Panc1 (cell line): Measurements from ENCODE around the gene MRPL10. TPM values are rescaled to one million over a fixed set of nuclear protein-coding genes. Genes with fewer than 3 reads are reported as not detected.

Experiments used
- ATAC-seq: fragments of 200-7000 bp; cut with Tn5 transposase; 2 replicates; pipeline ENCODE4 v1.9.1; 2020; ENCODE audit warnings: mild to moderate bottlenecking, moderate library complexity
- BruUV-seq: library from RNA; stranded (reverse); fragments of 400-500 nt; replicated peaks from 2 replicates; lab custom pipeline; 2021; lab: Mats Ljungman, UMichigan
- CTCF ChIA-PET: fragments of 300-600 bp; sonication (Branson Sonifier 250); formaldehyde crosslinking; loops from one replicate; lab custom pipeline; 2022; ENCODE audit warnings: antibody characterized with exemption; lab: Charles Lee
- POLR2A ChIA-PET: fragments of 300-600 bp; sonication (Branson Sonifier 250); formaldehyde crosslinking; loops from one replicate; lab custom pipeline; 2022; ENCODE audit warnings: antibody characterized with exemption; lab: Charles Lee
- DNase-seq: peaks from one replicate; pipeline ENCODE4 v3.0.0-alpha.2; 2010; ENCODE audit warnings: low read depth, low spot score
- H3K27ac ChIP-seq: 2 replicates; pipeline ENCODE4 v1.5.1; 2011; ENCODE audit warnings: mild to moderate bottlenecking, low read length, inconsistent platforms
- H3K27me3 ChIP-seq: fragments of 200-500 bp; sonication (Bioruptor generic); 2 replicates; pipeline ENCODE4 v1.6.0; 2014; ENCODE audit warnings: low read length, inconsistent platforms; ENCODE audit not compliant: control insufficient read depth, insufficient read depth
- H3K36me3 ChIP-seq: fragments of 200-500 bp; sonication (Bioruptor generic); 2 replicates; pipeline ENCODE4 v1.5.1; 2014; ENCODE audit warnings: inconsistent platforms, mild to moderate bottlenecking, low read length, moderate library complexity; ENCODE audit not compliant: control insufficient read depth, insufficient read depth
- H3K4me1 ChIP-seq: 2 replicates; pipeline ENCODE4 v1.5.1; 2011; ENCODE audit warnings: inconsistent platforms, mild to moderate bottlenecking, low read length, moderate library complexity; ENCODE audit not compliant: control insufficient read depth, insufficient read depth
- H3K4me3 ChIP-seq, 2 experiments: 2 replicates each; pipeline ENCODE4 v1.5.1; 2011 to 2012; ENCODE audit warnings: low read depth in 2 of 2, low read length in 2 of 2, mild to moderate bottlenecking in 2 of 2, inconsistent platforms in 1 of 2, moderate library complexity in 1 of 2
- H3K9me3 ChIP-seq: fragments of 200-500 bp; sonication (Bioruptor generic); 2 replicates; pipeline ENCODE4 v1.5.1; 2014; ENCODE audit warnings: low read depth, mild to moderate bottlenecking, inconsistent platforms, low read length, moderate library complexity; ENCODE audit not compliant: control insufficient read depth, insufficient read depth
- POLR2AphosphoS5 ChIP-seq: IDR thresholded peaks from 2 replicates; pipeline ENCODE4 v1.6.1; 2012; ENCODE audit warnings: mild to moderate bottlenecking, low read depth, low read length, moderate library complexity
- SIN3A ChIP-seq: IDR thresholded peaks from 2 replicates; pipeline ENCODE4 v1.6.1; 2012; ENCODE audit warnings: low read depth, mild to moderate bottlenecking, low read length, moderate library complexity, borderline replicate concordance; ENCODE audit not compliant: insufficient read depth
- TCF7L2 ChIP-seq: IDR thresholded peaks from 2 replicates; pipeline ENCODE4 v1.6.1; 2011; ENCODE audit warnings: mild to moderate bottlenecking, low read depth, low read length, inconsistent platforms
- in situ Hi-C: cut with HindIII; loops from 2 replicates; pipeline ENCODE4 v1.10.0; 2016; ENCODE audit warnings: low sequenced_read_pairs, low pct_unique_long_range_greater_than_20kb
- intact Hi-C: fragments of 100-400 bp; cut with micrococcal nuclease; formaldehyde crosslinking; loops from one replicate; pipeline ENCODE4 v1.10.0; 2022; ENCODE audit not compliant: unreplicated experiment
- total RNA-seq: library from RNA; stranded (reverse); gene quantifications from one replicate; pipeline ENCODE4 v1.2.1, GENCODE V29; 2021; ENCODE audit not compliant: unreplicated experiment
- TF ChIP-seq, protein P1 (sequence below): fragments of 450-650 bp; IDR thresholded peaks from 2 replicates; pipeline ENCODE4 v1.5.1; 2017; ENCODE audit warnings: mild to moderate bottlenecking
- TF ChIP-seq, protein P2 (sequence below), 2 experiments: IDR thresholded peaks; 2 replicates each; pipeline ENCODE4 v1.6.1; 2011 to 2012; ENCODE audit warnings: low read depth in 2 of 2, control low read depth in 1 of 2, low read length in 1 of 2, mild to moderate bottlenecking in 1 of 2, moderate library complexity in 1 of 2; ENCODE audit not compliant: insufficient read depth in 1 of 2

Gene MRPL10
- total RNA-seq, 1 experiment from 2014 or later, result 41.9 TPM

DNA sequence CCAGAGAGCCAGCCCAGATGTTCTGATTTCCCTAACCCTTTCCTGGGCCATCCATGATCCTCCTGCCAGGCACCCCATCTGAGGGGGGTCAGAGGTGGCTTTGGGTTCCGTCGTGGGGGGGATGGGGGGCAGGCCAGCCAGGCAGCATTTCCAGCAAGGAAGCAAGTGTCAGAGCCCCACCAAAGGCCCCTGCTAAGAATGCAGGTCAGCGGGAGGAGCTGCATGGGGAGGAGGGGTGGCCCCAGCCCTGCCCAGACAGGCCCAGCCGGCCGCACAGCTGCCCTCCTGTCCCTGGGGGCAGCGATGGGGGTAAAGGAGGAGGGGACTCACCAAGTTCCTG, 12.0 kb upstream of the MRPL10 start:
- Histone ChIP-seq H3K27ac (0 out of 2 replicates have a peak overlapping the region, but pooled peaks have one; percentile 6), H3K9me3 (no peaks in the 10 kb centered on the region), H3K4me3 (no peak overlapping the region), H3K36me3 (no peaks in the 10 kb centered on the region), H3K27me3 (no peaks in the 10 kb centered on the region), H3K4me1 (peaks cover 17% of the 10 kb centered on the region)
- TF ChIP-seq, protein P1, sequence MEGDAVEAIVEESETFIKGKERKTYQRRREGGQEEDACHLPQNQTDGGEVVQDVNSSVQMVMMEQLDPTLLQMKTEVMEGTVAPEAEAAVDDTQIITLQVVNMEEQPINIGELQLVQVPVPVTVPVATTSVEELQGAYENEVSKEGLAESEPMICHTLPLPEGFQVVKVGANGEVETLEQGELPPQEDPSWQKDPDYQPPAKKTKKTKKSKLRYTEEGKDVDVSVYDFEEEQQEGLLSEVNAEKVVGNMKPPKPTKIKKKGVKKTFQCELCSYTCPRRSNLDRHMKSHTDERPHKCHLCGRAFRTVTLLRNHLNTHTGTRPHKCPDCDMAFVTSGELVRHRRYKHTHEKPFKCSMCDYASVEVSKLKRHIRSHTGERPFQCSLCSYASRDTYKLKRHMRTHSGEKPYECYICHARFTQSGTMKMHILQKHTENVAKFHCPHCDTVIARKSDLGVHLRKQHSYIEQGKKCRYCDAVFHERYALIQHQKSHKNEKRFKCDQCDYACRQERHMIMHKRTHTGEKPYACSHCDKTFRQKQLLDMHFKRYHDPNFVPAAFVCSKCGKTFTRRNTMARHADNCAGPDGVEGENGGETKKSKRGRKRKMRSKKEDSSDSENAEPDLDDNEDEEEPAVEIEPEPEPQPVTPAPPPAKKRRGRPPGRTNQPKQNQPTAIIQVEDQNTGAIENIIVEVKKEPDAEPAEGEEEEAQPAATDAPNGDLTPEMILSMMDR, result peak; percentile 73
- no peak for TF ChIP-seq POLR2AphosphoS5
- ChIA-PET POLR2A (interaction anchor here (1.1 kb wide), 1 partner anchor 46 kb away, joined by 11 read pairs; no protein-coding TSS in a partner anchor), CTCF (interaction anchor here (0.7 to 5.2 kb wide), 6 partner anchors 42 to 182 kb away, joined by 3 to 78 read pairs (median 8); no protein-coding TSS in a partner anchor)
- BruUV-seq, result no TSS peak
- DNase-seq, result no peak
- intact Hi-C loops, result loop anchor here (5.0 kb wide), 2 partner anchors 129 to 174 kb away; partner anchors contain the start of gene CDK5RAP3
- in situ Hi-C loops, result no loop called here
- no peak for ATAC-seq

DNA sequence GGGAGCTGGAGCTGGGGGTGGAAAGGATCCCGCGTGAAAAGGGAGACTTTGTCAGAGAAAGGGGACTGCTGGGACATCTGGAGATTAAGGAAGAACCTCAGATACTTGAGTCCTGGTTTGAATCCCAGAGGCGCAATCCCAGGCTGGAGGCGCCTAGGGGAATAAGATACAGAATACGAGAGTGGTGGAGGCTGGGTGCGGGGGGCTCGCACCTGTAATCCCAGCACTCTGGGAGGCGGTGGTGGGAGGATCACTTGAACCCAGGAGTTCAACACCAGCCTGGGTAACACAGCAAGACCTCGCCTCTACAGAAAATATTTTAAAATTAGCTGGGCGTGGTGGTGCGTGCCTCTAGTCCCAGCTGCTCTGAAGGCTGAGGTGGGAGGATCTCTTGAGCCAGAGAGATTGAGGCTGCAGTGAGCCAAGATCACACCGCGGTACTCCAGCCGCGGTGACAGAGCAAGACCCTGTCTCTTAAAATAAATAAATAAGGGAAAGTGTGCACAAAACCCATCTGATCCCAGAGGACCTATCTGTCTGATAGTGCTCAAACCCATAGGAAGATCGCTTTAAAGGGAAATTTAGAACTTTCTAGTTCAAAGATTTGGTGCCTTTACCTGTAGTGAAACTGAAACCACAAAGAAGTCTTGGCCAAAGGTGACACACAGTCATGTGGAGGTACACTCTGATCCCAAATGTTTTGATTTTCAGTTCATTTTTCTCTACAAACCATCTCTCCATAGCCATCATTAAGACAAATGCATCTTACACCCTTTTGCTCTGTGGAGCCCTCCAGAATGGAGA, 10.3 kb upstream of the MRPL10 start:
- in situ Hi-C loops (no loop called here), intact Hi-C loops (loop anchor here (1.0 to 5.0 kb wide), 3 partner anchors 49 to 176 kb away; partner anchors contain the start of gene CDK5RAP3)
- no peaks in the 10 kb centered on the region for H3K36me3 ChIP-seq
- H3K4me1 ChIP-seq, result peaks cover 17% of the 10 kb centered on the region
- H3K27ac ChIP-seq, result peak overlapping the region; percentile 76; the same call in 1 of the 2 replicates
- H3K4me3 ChIP-seq, result peak overlapping the region; percentile 84 to 90
- ATAC-seq (peak; percentile 19), DNase-seq (no peak)
- H3K27me3 ChIP-seq, result no peaks in the 10 kb centered on the region
- CTCF ChIA-PET, result interaction anchor here (0.6 to 5.2 kb wide), 4 partner anchors 10 to 90 kb away, joined by 3 to 78 read pairs (median 6); partner anchors contain the start of genes LRRC46, MRPL10 and SP2
- POLR2A ChIA-PET, result no interaction called here
- no peaks in the 10 kb centered on the region for H3K9me3 ChIP-seq
- TF ChIP-seq TCF7L2, result no peak
- TF ChIP-seq, protein P1, result no peak; the same call in none of the 2 replicates
- no peak for TF ChIP-seq SIN3A
- TF ChIP-seq, protein P2, sequence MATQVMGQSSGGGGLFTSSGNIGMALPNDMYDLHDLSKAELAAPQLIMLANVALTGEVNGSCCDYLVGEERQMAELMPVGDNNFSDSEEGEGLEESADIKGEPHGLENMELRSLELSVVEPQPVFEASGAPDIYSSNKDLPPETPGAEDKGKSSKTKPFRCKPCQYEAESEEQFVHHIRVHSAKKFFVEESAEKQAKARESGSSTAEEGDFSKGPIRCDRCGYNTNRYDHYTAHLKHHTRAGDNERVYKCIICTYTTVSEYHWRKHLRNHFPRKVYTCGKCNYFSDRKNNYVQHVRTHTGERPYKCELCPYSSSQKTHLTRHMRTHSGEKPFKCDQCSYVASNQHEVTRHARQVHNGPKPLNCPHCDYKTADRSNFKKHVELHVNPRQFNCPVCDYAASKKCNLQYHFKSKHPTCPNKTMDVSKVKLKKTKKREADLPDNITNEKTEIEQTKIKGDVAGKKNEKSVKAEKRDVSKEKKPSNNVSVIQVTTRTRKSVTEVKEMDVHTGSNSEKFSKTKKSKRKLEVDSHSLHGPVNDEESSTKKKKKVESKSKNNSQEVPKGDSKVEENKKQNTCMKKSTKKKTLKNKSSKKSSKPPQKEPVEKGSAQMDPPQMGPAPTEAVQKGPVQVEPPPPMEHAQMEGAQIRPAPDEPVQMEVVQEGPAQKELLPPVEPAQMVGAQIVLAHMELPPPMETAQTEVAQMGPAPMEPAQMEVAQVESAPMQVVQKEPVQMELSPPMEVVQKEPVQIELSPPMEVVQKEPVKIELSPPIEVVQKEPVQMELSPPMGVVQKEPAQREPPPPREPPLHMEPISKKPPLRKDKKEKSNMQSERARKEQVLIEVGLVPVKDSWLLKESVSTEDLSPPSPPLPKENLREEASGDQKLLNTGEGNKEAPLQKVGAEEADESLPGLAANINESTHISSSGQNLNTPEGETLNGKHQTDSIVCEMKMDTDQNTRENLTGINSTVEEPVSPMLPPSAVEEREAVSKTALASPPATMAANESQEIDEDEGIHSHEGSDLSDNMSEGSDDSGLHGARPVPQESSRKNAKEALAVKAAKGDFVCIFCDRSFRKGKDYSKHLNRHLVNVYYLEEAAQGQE (IDR thresholded peaks at IDR 0.05; ENCODE audit: insufficient read depth in 1 of 2, low read depth in 2 of 2, low read length in 1 of 2), result no peak
- no peak for TF ChIP-seq POLR2AphosphoS5
- no TSS peak for BruUV-seq
